Neural cell (in vitro differentiated cells): ENCODE data around the gene RASD2.

Experiments used
- EP300 ChIP-seq: fragments of 450-650 bp; conservative IDR thresholded peaks from 2 replicates; pipeline ENCODE4 v1.6.1; 2014; ENCODE audit warnings: antibody characterized with exemption, mild to moderate bottlenecking, moderate library complexity; ENCODE audit not compliant: poor library complexity, severe bottlenecking
- EZH2 ChIP-seq: fragments of 200-600, 300-800 bp; shearing (Covaris generic), sonication (generic); IDR thresholded peaks from 2 replicates; pipeline ENCODE4 v1.6.1; 2014; ENCODE audit warnings: antibody characterized with exemption, low read length, borderline replicate concordance, mild to moderate bottlenecking; ENCODE audit not compliant: insufficient read depth, poor library complexity, severe bottlenecking
- MXI1 ChIP-seq: fragments of 450-650 bp; conservative IDR thresholded peaks from 2 replicates; pipeline ENCODE4 v1.6.1; 2014; ENCODE audit warnings: antibody characterized with exemption, mild to moderate bottlenecking; ENCODE audit not compliant: poor library complexity, severe bottlenecking
- TAF1 ChIP-seq: IDR thresholded peaks from 2 replicates; pipeline ENCODE4 v1.6.1; 2012; ENCODE audit warnings: low read depth
- TF ChIP-seq, protein P1 (sequence below): fragments of 450-650 bp; IDR thresholded peaks from 2 replicates; pipeline ENCODE4 v1.5.1; 2014; ENCODE audit warnings: antibody characterized with exemption, mild to moderate bottlenecking, moderate library complexity; ENCODE audit not compliant: poor library complexity, severe bottlenecking

DNA sequence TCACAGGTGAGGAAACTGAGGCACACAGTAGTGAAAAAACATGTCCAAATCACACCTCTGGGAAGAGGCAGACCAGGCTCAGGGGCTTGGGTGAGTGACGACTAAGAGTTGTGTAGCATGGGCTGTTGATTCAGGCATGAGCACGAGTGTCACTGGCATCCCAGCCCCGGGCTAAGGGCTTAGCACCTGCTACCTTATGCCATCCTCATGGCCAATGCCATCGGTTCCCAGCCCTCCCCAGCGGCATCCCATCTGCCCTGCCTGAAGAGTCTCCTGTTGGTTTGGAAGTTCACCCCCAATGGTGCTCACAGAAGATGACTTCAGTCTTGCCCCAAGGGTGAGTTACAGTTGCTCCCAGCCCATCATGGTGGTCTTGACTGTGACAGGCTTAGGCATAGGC is 54.1 kb downstream of the RASD2 start:
- TF ChIP-seq EZH2 (no peak), TAF1 (no peak), EP300 (no peak), MXI1 (no peak)
- TF ChIP-seq, protein P1, sequence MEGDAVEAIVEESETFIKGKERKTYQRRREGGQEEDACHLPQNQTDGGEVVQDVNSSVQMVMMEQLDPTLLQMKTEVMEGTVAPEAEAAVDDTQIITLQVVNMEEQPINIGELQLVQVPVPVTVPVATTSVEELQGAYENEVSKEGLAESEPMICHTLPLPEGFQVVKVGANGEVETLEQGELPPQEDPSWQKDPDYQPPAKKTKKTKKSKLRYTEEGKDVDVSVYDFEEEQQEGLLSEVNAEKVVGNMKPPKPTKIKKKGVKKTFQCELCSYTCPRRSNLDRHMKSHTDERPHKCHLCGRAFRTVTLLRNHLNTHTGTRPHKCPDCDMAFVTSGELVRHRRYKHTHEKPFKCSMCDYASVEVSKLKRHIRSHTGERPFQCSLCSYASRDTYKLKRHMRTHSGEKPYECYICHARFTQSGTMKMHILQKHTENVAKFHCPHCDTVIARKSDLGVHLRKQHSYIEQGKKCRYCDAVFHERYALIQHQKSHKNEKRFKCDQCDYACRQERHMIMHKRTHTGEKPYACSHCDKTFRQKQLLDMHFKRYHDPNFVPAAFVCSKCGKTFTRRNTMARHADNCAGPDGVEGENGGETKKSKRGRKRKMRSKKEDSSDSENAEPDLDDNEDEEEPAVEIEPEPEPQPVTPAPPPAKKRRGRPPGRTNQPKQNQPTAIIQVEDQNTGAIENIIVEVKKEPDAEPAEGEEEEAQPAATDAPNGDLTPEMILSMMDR = no peak
